Measurements from ENCODE around the gene CNTN5. TPM values are rescaled to one million over a fixed set of nuclear protein-coding genes. Genes with fewer than 3 reads are reported as not detected.

CNTN5 gene
- total and polyA plus RNA-seq, 10 of the 15 experiments (the other 5 are each of a cell fraction or from before 2014, with no cell fraction given): 0.01 TPM; not detected in 9

DNA sequence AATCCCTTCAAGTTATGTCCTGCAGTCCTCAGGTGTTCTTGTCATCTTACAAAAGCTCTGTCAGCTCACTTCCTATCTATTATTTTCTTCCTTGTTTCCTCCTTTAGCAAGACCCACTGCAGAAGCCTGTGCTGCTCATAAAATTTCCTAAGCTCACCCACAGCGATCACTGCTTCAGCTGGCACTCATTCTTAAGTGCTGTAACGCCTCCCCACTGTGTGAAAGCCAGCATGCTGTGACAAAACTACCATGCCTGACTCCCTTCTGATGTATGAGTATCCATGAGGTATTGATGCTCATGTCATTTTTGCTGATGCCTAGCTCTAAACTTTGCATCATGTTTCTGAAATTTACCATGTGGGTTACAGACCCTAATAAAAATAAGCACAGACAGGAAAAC, 41.5 kb upstream of the CNTN5 start (continued):
- TF ChIP-seq, protein P1, sequence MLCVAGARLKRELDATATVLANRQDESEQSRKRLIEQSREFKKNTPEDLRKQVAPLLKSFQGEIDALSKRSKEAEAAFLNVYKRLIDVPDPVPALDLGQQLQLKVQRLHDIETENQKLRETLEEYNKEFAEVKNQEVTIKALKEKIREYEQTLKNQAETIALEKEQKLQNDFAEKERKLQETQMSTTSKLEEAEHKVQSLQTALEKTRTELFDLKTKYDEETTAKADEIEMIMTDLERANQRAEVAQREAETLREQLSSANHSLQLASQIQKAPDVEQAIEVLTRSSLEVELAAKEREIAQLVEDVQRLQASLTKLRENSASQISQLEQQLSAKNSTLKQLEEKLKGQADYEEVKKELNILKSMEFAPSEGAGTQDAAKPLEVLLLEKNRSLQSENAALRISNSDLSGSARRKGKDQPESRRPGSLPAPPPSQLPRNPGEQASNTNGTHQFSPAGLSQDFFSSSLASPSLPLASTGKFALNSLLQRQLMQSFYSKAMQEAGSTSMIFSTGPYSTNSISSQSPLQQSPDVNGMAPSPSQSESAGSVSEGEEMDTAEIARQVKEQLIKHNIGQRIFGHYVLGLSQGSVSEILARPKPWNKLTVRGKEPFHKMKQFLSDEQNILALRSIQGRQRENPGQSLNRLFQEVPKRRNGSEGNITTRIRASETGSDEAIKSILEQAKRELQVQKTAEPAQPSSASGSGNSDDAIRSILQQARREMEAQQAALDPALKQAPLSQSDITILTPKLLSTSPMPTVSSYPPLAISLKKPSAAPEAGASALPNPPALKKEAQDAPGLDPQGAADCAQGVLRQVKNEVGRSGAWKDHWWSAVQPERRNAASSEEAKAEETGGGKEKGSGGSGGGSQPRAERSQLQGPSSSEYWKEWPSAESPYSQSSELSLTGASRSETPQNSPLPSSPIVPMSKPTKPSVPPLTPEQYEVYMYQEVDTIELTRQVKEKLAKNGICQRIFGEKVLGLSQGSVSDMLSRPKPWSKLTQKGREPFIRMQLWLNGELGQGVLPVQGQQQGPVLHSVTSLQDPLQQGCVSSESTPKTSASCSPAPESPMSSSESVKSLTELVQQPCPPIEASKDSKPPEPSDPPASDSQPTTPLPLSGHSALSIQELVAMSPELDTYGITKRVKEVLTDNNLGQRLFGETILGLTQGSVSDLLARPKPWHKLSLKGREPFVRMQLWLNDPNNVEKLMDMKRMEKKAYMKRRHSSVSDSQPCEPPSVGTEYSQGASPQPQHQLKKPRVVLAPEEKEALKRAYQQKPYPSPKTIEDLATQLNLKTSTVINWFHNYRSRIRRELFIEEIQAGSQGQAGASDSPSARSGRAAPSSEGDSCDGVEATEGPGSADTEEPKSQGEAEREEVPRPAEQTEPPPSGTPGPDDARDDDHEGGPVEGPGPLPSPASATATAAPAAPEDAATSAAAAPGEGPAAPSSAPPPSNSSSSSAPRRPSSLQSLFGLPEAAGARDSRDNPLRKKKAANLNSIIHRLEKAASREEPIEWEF (IDR thresholded peaks at IDR 0.05; ENCODE audit: insufficient replicate concordance, low read depth, low read length): no peak
- TF ChIP-seq ATF7 (IDR thresholded peaks at IDR 0.05; ENCODE audit: low read depth): no peak
- TF ChIP-seq SRF (IDR thresholded peaks at IDR 0.05; ENCODE audit: low read depth in 2 of 2, low read length in 2 of 2): no peak
- no peak for TF ChIP-seq CBX5 (IDR thresholded peaks at IDR 0.05; ENCODE audit: low read depth)
- TF ChIP-seq LARP7 (IDR thresholded peaks at IDR 0.05): no peak

DNA sequence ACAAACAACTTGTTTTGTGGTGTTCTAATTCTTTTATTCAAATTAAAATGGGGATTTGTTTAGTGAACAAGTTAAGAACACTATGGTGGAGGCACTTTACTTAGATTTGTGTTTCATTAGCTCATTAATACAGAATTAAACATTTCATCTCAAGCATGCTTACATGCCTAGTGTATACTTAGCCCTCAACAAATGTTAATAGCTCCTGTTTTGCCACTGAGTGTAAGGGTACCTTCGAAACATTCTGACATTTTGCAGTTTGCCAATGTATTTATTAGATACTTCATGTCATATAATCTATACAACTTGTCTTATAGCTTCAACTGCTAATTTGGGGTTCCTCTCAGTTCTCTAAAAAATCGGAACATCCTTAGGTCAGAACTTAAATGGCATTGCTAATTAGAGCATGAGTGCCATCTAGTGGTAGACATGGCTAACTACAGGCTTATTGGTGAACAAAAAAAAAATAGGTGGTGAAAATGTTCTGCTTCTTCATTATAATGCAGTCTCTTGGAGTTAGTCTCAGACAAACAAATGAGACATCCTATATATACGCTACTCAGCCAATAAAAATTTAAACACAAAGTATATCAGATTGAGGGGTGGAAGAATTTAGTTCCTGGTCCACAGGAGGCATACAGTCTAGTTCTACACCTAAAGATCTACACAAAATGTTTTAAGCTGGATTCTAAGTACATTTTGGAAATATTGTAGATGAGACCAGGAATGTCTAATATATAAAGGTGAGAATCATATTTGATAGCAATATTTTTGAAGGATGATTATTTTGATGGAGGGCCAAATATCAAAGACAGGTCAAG, 4.9 kb upstream of the CNTN5 start:
- Histone ChIP-seq H3K4me2 (ENCODE audit: control insufficient read depth, insufficient read depth) (no peak overlapping the region), H3K4me1 (ENCODE audit: control insufficient read depth, insufficient read depth, low read length) (no peaks in the 10 kb centered on the region), H2AFZ (ENCODE audit: control insufficient read depth, low read depth, low read length) (no peak overlapping the region), H3K4me3 (no peak overlapping the region), H3K27ac (ENCODE audit: control insufficient read depth, insufficient read depth) (no peak overlapping the region), H3K9ac (ENCODE audit: control insufficient read depth, insufficient read depth, low read length) (no peak overlapping the region), H3K79me2 (ENCODE audit: control insufficient read depth, insufficient read depth, low read length) (no peaks in the 10 kb centered on the region), H4K20me1 (ENCODE audit: control insufficient read depth, insufficient read depth) (no peaks in the 10 kb centered on the region; the same call in 1 of the 2 replicates), H3K9me3 (replicated peaks; ENCODE audit: control insufficient read depth, insufficient read depth, low read length) (no peaks in the 10 kb centered on the region), H3K36me3 (ENCODE audit: control insufficient read depth in 2 of 2, insufficient read depth in 2 of 2, low read length in 1 of 2) (no peaks in the 10 kb centered on the region), H3K27me3 (replicated peaks in 1 of 2; ENCODE audit: control insufficient read depth in 2 of 2, insufficient read depth in 2 of 2, low read length in 1 of 2) (no peaks in the 10 kb centered on the region; a peak in 1 of 4 replicates)
- in situ Hi-C loops (cut with MboI): loop anchor here (25.0 kb wide), 1 partner anchor 1404 kb away; no protein-coding TSS in a partner anchor
- ChIA-PET CTCF (interaction anchor here (0.7 to 2.6 kb wide), 16 partner anchors 8 to 1405 kb away, joined by 3 to 23 read pairs (median 3); no protein-coding TSS in a partner anchor), RAD21 (ENCODE audit: unreplicated experiment) (interaction anchor here (1.0 to 1.1 kb wide), 3 partner anchors 10 to 723 kb away, joined by 4 read pairs; no protein-coding TSS in a partner anchor), POLR2A (no interaction called here), SMC1A (ENCODE audit: uncharacterized antibody, unreplicated experiment) (interaction anchor here (0.7 to 2.0 kb wide), 6 partner anchors 13 to 1325 kb away, joined by 3 to 6 read pairs (median 4); no protein-coding TSS in a partner anchor)
- 17% methylated on average over 3 of the region's 3 CpGs for WGBS (ENCODE audit: insufficient coverage, insufficient replicate concordance, low lambda C conversion rate, missing lambda C conversion rate)
- FAIRE-seq: peak; percentile 89
- no TSS peak for BruUV-seq (replicated peaks)
- ATAC-seq: peak; percentile 61
- intact Hi-C loops (cut with micrococcal nuclease; ENCODE audit: unreplicated experiment): loop anchor here (5.0 to 10.0 kb wide), 2 partner anchors 559 to 641 kb away; no protein-coding TSS in a partner anchor
- DNase-seq (ENCODE audit: low read depth, low spot score): peak; percentile 19
- TF ChIP-seq GABPA (IDR thresholded peaks at IDR 0.05; ENCODE audit: low read depth): no peak
- TF ChIP-seq, protein P2, sequence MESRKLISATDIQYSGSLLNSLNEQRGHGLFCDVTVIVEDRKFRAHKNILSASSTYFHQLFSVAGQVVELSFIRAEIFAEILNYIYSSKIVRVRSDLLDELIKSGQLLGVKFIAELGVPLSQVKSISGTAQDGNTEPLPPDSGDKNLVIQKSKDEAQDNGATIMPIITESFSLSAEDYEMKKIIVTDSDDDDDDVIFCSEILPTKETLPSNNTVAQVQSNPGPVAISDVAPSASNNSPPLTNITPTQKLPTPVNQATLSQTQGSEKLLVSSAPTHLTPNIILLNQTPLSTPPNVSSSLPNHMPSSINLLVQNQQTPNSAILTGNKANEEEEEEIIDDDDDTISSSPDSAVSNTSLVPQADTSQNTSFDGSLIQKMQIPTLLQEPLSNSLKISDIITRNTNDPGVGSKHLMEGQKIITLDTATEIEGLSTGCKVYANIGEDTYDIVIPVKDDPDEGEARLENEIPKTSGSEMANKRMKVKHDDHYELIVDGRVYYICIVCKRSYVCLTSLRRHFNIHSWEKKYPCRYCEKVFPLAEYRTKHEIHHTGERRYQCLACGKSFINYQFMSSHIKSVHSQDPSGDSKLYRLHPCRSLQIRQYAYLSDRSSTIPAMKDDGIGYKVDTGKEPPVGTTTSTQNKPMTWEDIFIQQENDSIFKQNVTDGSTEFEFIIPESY (IDR thresholded peaks at IDR 0.05): no peak
- no peak for TF ChIP-seq ZNF274 (IDR thresholded peaks at IDR 0.05; ENCODE audit: insufficient read depth, insufficient read length)
- no peak for TF ChIP-seq SP1 (IDR thresholded peaks at IDR 0.05; ENCODE audit: low read depth, low read length)
- TF ChIP-seq, protein P3, sequence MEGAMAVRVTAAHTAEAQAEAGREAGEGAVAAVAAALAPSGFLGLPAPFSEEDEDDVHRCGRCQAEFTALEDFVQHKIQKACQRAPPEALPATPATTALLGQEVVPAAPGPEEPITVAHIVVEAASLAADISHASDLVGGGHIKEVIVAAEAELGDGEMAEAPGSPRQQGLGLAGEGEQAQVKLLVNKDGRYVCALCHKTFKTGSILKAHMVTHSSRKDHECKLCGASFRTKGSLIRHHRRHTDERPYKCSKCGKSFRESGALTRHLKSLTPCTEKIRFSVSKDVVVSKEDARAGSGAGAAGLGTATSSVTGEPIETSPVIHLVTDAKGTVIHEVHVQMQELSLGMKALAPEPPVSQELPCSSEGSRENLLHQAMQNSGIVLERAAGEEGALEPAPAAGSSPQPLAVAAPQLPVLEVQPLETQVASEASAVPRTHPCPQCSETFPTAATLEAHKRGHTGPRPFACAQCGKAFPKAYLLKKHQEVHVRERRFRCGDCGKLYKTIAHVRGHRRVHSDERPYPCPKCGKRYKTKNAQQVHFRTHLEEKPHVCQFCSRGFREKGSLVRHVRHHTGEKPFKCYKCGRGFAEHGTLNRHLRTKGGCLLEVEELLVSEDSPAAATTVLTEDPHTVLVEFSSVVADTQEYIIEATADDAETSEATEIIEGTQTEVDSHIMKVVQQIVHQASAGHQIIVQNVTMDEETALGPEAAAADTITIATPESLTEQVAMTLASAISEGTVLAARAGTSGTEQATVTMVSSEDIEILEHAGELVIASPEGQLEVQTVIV (IDR thresholded peaks at IDR 0.05; ENCODE audit: borderline replicate concordance, partially characterized antibody): no peak
